HG03575 (cell line): Measurements from ENCODE around the gene OR2F2.

Experiments used
- ATAC-seq: cut with Tn5 transposase; IDR thresholded peaks from one replicate; pipeline ENCODE4 v1.9.1; 2021; ENCODE audit not compliant: unreplicated experiment, insufficient number of reproducible peaks, low FRiP score; ENCODE audit errors: extremely low read depth

OR2F2 gene

GRCh38 chr7:143910473-143911248 is 24.4 kb upstream of the OR2F2 start:
- ATAC-seq = no peak

DNA sequence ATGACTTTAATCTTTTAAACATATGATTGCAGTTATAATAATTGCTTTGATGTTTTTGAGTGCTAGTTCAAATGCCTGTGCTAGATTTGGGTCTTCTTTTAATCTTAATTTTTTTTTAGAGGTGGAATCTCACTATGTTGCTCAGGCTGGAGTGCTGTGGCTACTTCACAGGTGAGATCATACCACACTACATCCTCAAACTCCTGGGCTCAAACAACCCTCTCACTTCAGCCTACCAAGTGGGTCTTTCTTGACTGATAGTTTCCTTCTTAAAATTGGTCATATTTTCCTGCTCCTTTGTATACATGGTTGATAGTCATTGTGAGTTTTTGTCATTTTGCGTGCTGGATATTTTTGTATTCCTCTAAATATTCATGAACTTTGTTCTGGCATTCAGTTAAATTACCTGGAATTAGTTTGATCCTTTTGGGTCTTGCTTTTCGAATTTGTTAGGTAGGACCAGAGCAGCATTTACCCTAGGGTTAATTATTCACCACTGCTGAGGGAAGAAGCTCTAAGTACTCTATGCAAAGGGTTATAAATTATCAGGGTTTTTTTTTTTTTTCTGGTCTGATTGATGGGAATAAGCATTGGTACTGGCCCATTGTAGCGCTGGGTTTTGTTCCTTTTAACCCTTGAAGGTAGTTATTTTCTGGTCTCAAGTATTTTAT is 21.0 kb upstream of the OR2F2 start:
- ATAC-seq = no peak

GRCh38 chr7:143914938-143915652 is 19.9 kb upstream of the OR2F2 start:
- ATAC-seq = no peak

DNA sequence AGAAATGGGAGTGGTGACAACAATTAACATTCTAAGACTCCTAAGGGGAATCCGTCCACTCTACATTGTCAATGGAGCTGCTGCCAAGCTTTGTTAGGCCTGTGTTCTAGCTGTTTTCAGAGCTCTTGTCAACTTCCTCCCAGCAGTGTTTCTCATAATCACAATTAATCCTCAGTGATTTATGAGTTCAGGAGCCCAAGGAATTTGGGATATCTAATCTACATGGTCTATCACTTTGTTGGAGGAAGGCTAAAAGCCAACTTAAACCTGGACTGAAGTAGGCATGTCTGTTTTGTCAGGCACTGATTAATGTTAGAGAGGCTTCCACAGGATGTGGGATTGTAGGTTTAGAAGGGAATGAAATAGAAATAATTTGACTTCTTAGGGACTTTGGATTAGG is 10.2 kb upstream of the OR2F2 start:
- ATAC-seq = no peak

DNA sequence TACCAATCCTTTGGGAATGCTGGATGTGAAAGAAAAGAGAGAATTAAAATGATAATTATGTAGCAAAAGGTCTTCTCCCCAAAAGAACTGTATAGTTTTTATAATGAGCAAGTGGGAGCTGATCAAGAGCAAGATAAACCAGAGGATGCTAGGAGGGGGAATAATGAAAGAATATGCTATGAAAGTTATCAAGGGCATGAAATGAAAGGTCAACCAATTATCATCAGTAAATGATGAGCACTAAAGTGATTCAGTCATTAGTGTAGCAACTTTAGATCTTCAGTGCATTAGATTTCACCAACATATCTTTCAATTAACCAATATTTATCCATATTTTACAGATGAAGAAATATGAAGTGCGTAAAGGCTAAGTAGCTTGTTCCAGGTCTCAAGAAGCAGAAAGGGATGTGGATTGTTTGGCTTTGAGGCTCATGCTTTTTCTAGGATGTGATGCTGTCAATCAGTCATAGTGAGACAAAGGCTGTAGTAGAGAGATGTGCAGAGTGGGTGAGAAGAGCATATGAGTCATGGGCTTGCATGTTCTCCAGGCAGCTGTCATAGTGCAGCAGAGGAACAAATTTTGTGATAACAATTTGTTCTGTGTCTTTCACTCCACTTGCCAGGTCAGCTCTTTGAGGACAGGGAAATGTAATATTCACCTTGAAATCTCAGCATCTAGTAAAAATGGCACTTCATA is 5.7 kb upstream of the OR2F2 start:
- no peak for ATAC-seq

DNA sequence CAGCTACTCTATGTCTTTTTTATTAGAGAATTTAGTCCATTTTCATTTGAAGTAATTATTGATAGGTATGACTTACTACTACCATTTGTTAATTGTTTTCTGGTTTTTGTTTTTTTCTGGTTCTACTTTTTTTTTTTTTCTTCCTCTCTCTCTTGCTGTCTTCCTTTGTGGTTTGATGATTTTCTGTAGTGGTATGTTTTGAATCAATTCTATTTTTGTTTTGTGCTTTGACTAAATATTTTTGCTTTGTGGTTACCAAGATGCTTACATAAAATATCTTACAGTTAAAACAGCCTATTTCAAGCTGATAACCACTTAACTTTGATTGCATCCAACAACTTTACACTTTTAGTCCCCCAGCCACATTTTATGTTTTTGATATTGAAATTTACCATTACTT is 3.3 kb upstream of the OR2F2 start:
- no peak for ATAC-seq

DNA sequence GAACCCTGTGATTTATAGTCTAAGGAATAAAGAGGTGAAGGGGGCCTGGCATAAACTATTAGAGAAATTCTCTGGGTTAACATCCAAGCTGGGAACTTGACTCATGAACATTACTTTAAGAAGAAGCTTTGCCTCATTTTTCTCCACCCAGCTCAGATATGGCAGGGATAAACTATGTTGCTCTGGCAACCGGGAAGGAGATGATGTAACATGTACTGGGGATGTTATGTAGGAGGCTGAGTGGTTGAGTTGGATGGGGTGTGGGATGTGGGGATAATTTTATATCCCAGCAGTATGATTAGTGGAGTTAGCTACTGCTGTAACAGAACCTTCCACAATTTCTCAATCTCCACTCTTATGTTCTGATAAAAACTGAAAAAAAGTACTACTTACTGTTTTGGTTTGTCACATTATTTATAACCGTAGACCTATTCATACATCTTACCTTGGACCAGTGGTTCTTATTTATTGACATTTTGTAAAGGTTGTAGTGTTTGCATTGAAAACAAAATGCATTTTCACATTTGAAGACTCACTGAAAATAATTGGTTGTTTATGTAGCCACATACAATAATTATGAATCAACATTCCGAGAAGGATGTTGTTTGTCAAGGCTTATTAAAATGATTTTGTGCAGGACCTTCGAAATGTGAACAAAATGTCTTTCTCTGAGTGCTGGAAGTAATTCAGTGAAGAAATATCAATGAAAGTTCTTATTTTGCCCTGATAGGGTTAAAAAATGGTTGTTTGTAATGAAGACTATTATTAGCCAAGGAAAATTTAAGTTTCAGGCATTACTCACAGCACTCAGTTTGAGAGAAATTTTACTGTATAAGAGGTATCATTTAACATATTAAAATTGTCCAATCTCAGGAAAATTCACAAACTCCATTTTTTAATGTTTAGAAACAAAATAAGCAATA is 1.3 kb downstream of the OR2F2 start:
- no peak for ATAC-seq

GRCh38 chr7:143938379-143939243 is 3.6 kb downstream of the OR2F2 start:
- no peak for ATAC-seq

DNA sequence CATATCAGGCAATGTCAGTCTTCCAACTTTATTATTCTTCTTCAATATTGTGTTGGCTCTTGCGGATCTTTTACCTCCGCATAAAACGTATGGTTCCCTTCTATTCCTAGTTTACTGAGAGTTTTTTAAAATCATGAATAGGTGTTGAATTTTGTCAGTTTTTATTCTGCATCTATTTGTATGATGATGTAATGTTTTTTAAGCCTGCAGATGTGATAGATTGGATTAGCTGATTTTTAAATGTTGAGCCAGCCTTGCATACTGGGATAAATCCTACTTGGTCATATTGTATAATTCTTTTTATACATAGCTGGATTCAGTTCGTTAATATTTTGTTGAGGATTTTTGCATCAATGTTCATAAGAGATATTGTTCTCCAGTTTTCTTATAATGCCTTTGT is 10.4 kb downstream of the OR2F2 start:
- ATAC-seq = no peak

DNA sequence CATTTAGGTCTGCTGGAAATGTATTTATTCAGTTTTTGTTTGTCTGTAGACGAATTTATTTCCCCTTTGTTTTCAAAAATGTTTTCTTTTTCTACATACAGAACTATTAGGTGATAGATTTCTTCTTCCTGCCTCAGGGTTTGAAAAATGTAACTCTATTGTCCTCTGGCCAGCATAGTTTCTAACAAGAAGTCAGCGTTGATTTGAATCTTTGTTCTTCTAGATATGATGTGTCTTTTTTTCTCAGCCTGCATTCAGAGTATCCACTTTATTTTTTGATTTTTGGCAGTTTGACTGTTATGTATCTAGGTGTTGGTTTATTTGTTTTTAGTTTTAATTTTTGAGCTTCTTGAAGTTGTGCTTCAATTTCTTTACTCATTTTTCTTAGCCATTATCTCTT is 12.1 kb downstream of the OR2F2 start:
- ATAC-seq = no peak

- no peak for ATAC-seq
These were observed 13.7 kb downstream of the OR2F2 start for GRCh38 chr7:143948733-143949132.

DNA sequence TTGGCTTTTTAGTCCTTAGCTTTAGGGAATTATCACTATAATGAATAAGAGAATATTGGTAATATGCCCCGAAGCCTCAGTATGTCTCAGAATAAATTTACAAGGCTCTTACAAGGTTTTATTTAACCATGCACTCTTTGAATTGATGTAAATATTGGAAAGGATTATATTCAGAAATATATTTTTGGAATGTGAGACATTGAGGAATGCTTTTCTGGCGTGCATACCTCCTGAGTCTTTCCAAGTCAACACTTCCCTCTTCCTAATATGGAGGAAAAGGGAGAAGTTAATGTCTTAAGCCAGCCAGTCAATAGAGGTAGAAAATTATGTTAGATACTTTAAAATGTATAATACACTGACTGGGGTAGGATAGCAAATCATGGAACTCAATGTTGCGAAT is 18.4 kb downstream of the OR2F2 start:
- no peak for ATAC-seq

- ATAC-seq = no peak
These were observed 19.1 kb downstream of the OR2F2 start for GRCh38 chr7:143954135-143954534.

GRCh38 chr7:143954544-143954943 is 19.5 kb downstream of the OR2F2 start, which contains the start of gene OR2F1:
Gene OR2F1 (plus strand): TSS chr7:143954844. CDS start chr7:143959971, 5,127 bp downstream.
- no peak for ATAC-seq

DNA sequence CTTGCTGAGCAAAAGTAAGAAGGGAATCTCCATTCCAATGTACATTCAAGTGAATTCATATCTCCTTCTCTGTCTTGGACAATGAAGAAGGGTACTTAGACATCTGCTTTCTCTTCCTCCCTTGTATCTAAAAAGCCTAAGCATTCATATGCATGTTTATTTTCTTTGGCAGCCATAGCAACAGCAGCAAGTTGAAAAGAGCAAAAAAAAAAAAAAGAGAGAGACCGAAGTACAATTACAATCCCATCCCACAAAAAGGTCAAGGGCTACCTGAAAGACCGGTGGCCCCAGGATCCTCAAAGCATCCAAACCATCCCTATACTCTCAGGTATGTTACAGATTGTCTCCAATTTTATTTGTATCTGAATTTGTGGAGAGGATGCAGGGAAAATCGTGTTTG is 23.7 kb downstream of the OR2F2 start:
- ATAC-seq = no peak

GRCh38 chr7:143960813-143961610 is 26.0 kb downstream of the OR2F2 start:
- ATAC-seq = no peak

DNA sequence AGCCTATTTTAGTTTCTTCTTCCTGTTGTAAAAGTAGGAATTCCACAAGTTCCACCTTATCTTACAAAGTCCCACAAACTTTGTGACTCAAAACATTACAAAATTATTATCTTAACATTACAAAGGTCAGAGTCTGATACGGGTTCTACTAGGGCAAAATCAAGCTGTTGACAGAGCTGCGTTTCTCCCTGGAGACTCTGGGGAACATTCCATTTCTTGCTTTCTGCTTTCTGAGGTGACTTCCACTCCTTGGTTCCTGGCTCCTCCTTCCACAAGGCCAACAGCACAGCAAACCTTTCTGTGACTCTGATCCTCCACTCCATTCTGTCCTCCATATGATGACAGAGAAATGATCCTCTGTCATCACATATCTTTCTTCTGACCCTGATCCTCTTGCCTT is 30.2 kb downstream of the OR2F2 start:
- ATAC-seq = no peak
